OCI-LY7 (cell line): ENCODE results near the gene CTSA. TPM values are rescaled to one million over a fixed set of nuclear protein-coding genes. Genes with fewer than 3 reads are reported as not detected.

Source experiments
- BruUV-seq: library from RNA; stranded (reverse); fragments of 400-500 nt; replicated peaks from 2 replicates; lab custom pipeline; 2021; lab: Mats Ljungman, UMichigan
- CTCF ChIA-PET: fragments of 300-600 bp; sonication (Branson Sonifier 250); formaldehyde crosslinking; loops from one replicate; lab custom pipeline; 2022; ENCODE audit warnings: antibody characterized with exemption; ENCODE audit not compliant: unreplicated experiment; lab: Charles Lee
- POLR2A ChIA-PET: fragments of 300-600 bp; sonication (Branson Sonifier 250); formaldehyde crosslinking; loops from one replicate; lab custom pipeline; 2022; ENCODE audit warnings: antibody characterized with exemption; lab: Charles Lee
- DNase-seq: peaks from one replicate; pipeline ENCODE4 v3.0.0-alpha.2; 2015; ENCODE audit warnings: low spot score
- H2AFZ ChIP-seq: fragments of 200-600 bp; sonication (generic), shearing (Covaris generic); 2 replicates; pipeline ENCODE4 v1.6.1; 2014; ENCODE audit warnings: mild to moderate bottlenecking, antibody characterized with exemption, low read length, moderate library complexity
- H3K27ac ChIP-seq: fragments of 200-600 bp; sonication (generic); 2 replicates; pipeline ENCODE4 v1.5.1; 2014; ENCODE audit warnings: mixed run types, low read depth, mild to moderate bottlenecking, moderate library complexity, low read length, inconsistent platforms; ENCODE audit not compliant: poor library complexity, severe bottlenecking
- H3K36me3 ChIP-seq: fragments of 200-600 bp; sonication (generic); 2 replicates; pipeline ENCODE4 v1.6.1; 2014; ENCODE audit warnings: mild to moderate bottlenecking, antibody characterized with exemption, low read length, moderate library complexity, mixed read lengths; ENCODE audit not compliant: insufficient read depth
- H3K4me1 ChIP-seq: fragments of 200-600 bp; sonication (generic); 2 replicates; pipeline ENCODE4 v1.5.1; 2014; ENCODE audit warnings: mild to moderate bottlenecking, low read length; ENCODE audit not compliant: insufficient read depth, poor library complexity, severe bottlenecking
- H3K4me2 ChIP-seq: fragments of 200-600 bp; sonication (generic); 2 replicates; pipeline ENCODE4 v1.6.1; 2014; ENCODE audit warnings: mild to moderate bottlenecking, low read length
- H3K4me3 ChIP-seq: fragments of 200-600 bp; sonication (generic); 2 replicates; pipeline ENCODE4 v1.5.1; 2014; ENCODE audit warnings: mild to moderate bottlenecking, low read depth, low read length; ENCODE audit not compliant: poor library complexity, severe bottlenecking
- H3K79me2 ChIP-seq: fragments of 200-600 bp; sonication (generic); 2 replicates; pipeline ENCODE4 v1.6.1; 2016; ENCODE audit warnings: low read depth, mild to moderate bottlenecking, low read length, moderate library complexity, mixed read lengths; ENCODE audit not compliant: insufficient read depth
- H3K9me2 ChIP-seq: fragments of 200-600 bp; sonication (generic); 2 replicates; pipeline ENCODE4 v1.6.1; 2016; ENCODE audit warnings: mild to moderate bottlenecking, low read length, mixed read lengths; ENCODE audit not compliant: insufficient read depth
- H3K9me3 ChIP-seq: fragments of 200-600 bp; sonication (generic); 2 replicates; pipeline ENCODE4 v1.6.1; 2014; ENCODE audit warnings: mild to moderate bottlenecking, mixed run types, low read length, mixed read lengths
- H4K20me1 ChIP-seq: fragments of 200-600 bp; sonication (generic); 2 replicates; pipeline ENCODE4 v1.6.1; 2014; ENCODE audit warnings: mild to moderate bottlenecking, antibody characterized with exemption, low read length, moderate library complexity, mixed read lengths; ENCODE audit not compliant: insufficient read depth
- CTCF ChIP-seq: fragments of 200-600 bp; sonication (generic); conservative IDR thresholded peaks from 2 replicates; pipeline ENCODE4 v1.5.1; 2014; ENCODE audit warnings: mild to moderate bottlenecking, antibody characterized with exemption, low read length, moderate library complexity, mixed read lengths
- EZH2phosphoT487 ChIP-seq: fragments of 200-600 bp; sonication (generic); IDR thresholded peaks from 2 replicates; pipeline ENCODE4 v1.6.1; 2018; ENCODE audit warnings: low read depth, borderline replicate concordance, mild to moderate bottlenecking, mixed run types, antibody characterized with exemption, low read length, moderate library complexity, mixed read lengths
- intact Hi-C: fragments of 100-400 bp; cut with micrococcal nuclease; formaldehyde crosslinking; loops from one replicate; pipeline ENCODE4 v1.10.0; 2022; ENCODE audit not compliant: unreplicated experiment
- total RNA-seq, 2 experiments: library from RNA; depleted of rRNA in 1 of 2; stranded (reverse); fragments of >200 nt in 1 of 2; shearing (Covaris generic) in 1 of 2; gene quantifications; 2 replicates each; pipeline ENCODE4 v1.2.3, GENCODE V29; 2014 to 2022

CTSA gene
- total RNA-seq, 2 experiments from 2014 or later: 27.1 to 36.4 TPM

DNA sequence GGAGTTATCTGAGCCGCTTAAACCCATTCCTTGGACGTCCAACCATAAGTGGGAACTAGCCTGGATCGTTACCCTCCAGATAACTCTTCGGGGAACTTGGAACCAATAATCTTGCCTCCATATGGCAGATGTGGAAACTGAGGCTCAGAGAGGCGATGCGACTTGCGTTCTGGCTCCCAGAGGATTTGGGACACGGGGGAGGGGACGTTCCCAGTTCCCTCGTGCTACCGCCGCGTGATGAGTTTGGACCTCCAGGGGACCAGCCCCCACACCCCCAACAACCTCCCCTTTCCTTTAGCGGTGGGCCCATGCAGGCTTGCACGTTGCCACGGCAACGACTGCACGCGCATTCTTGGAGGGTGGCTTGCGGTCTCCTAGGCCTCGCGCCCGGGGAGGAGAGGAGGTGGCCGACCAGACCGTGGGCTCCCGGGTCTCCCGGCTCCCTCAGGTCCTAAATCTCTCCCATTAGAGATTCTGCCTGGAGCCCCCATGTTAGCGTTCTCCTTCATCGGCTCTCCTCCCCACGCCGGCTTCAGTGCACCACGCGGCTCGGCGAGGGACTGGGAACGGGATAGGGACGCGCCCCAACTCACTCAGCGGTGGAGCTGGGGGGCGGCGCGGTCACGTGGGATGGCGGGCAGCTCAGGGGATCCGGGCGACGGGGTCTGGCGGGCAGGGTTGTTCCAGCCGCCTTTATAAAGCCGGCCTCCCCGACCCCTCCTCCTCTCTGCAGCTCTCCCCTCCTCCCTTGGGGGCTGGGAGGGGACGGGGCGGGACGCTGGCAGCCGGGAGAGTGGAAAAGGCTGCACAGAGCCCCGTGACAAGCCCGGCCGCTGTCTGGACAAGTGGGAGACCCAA, 20.6 kb downstream of the CTSA start, which contains the start of gene PLTP:
Gene PLTP (minus strand): TSS at position 670 of the 858 bp plus-strand sequence. CDS start 703 bp downstream, outside the sequence.
- Histone ChIP-seq H3K4me1 (peaks cover 14% of the 10 kb centered on the region), H3K9me3 (no peaks in the 10 kb centered on the region), H3K36me3 (no peaks in the 10 kb centered on the region), H3K9me2 (no peaks in the 10 kb centered on the region), H3K4me2 (peak within 1 kb of the TSS; percentile 63), H4K20me1 (no peaks in the 10 kb centered on the region), H3K4me3 (no peak within 1 kb of the TSS), H2AFZ (peak within 1 kb of the TSS; percentile 32; the same call in 1 of the 2 replicates), H3K27ac (no peak within 1 kb of the TSS), H3K79me2 (no peaks in the 10 kb centered on the region)
- ChIA-PET POLR2A (no interaction called here), CTCF (no interaction called here)
- no peak for TF ChIP-seq CTCF
- TF ChIP-seq EZH2phosphoT487: no peak
- intact Hi-C loops: loop anchor here (2.0 kb wide), 1 partner anchor 23 kb away; the partner anchor contains the start of gene PCIF1
- no peak for DNase-seq
- BruUV-seq: no TSS peak

GRCh38 chr20:45912344-45912682, 21.2 kb downstream of the CTSA start:
- H3K4me1 ChIP-seq: peaks cover 14% of the 10 kb centered on the region
- intact Hi-C loops: no loop called here
- CTCF ChIA-PET: no interaction called here
- H3K27ac ChIP-seq: no peak overlapping the region
- H3K4me3 ChIP-seq: no peak overlapping the region
- H4K20me1 ChIP-seq: no peaks in the 10 kb centered on the region
- DNase-seq: no peak
- H2AFZ ChIP-seq: no peak overlapping the region
- no peaks in the 10 kb centered on the region for H3K36me3 ChIP-seq
- H3K79me2 ChIP-seq: no peaks in the 10 kb centered on the region
- no peaks in the 10 kb centered on the region for H3K9me3 ChIP-seq
- BruUV-seq: no TSS peak
- TF ChIP-seq EZH2phosphoT487 (no peak), CTCF (no peak)
- POLR2A ChIA-PET: no interaction called here
- H3K9me2 ChIP-seq: no peaks in the 10 kb centered on the region
- H3K4me2 ChIP-seq: no peak overlapping the region

- BruUV-seq: no TSS peak
- DNase-seq: no peak
- Histone ChIP-seq H3K36me3 (no peaks in the 10 kb centered on the region), H3K9me3 (no peaks in the 10 kb centered on the region), H3K4me2 (no peak overlapping the region), H3K9me2 (no peaks in the 10 kb centered on the region), H3K27ac (no peak overlapping the region), H3K79me2 (no peaks in the 10 kb centered on the region), H4K20me1 (no peaks in the 10 kb centered on the region), H2AFZ (no peak overlapping the region), H3K4me1 (peaks cover 14% of the 10 kb centered on the region), H3K4me3 (no peak overlapping the region)
- TF ChIP-seq CTCF (no peak), EZH2phosphoT487 (no peak)
- ChIA-PET POLR2A (no interaction called here), CTCF (no interaction called here)
- intact Hi-C loops: no loop called here
Measured at GRCh38 chr20:45913116-45913515, 22.0 kb downstream of the CTSA start.
